Nephron (organoid): Measurements from ENCODE around the gene CACNA1H.

ENCODE experiments used
- H3K27ac Mint-ChIP-seq, 3 experiments: 2 replicates each; pipeline ENCODE4 v1.8.0; 2020; ENCODE audit warnings: mixed read lengths in 3 of 3, mild to moderate bottlenecking in 2 of 3, moderate library complexity in 1 of 3
- H3K27me3 Mint-ChIP-seq: 2 replicates; pipeline ENCODE4 v1.8.0; 2021; ENCODE audit warnings: low read depth, mild to moderate bottlenecking, moderate library complexity, mixed read lengths
- H3K36me3 Mint-ChIP-seq: 2 replicates; pipeline ENCODE4 v1.8.0; 2020; ENCODE audit warnings: low read depth, mixed read lengths
- H3K4me1 Mint-ChIP-seq: 2 replicates; pipeline ENCODE4 v1.8.0; 2020; ENCODE audit warnings: mixed read lengths
- H3K4me3 Mint-ChIP-seq, 3 experiments: 2 replicates each; pipeline ENCODE4 v1.8.0; 2020; ENCODE audit warnings: mild to moderate bottlenecking in 3 of 3, mixed read lengths in 3 of 3, moderate library complexity in 2 of 3
- H3K9me3 Mint-ChIP-seq: 2 replicates; pipeline ENCODE4 v1.8.0; 2020; ENCODE audit warnings: mixed read lengths
- CTCF ChIP-seq, 3 experiments: fragments of 200-600 bp; sonication (generic); IDR thresholded peaks; one replicate each; pipeline ENCODE4 v1.5.0; 2021; ENCODE audit warnings: antibody characterized with exemption in 3 of 3; ENCODE audit not compliant: unreplicated experiment in 3 of 3

CACNA1H gene

GRCh38 chr16:1200014-1200627, 47.2 kb downstream of the CACNA1H start:
- Mint-ChIP-seq H3K27me3 (peaks cover 3% of the 10 kb centered on the region), H3K27ac (no peak overlapping the region), H3K4me1 (no peaks in the 10 kb centered on the region), H3K4me3 (no peak overlapping the region), H3K36me3 (peaks cover 21% of the 10 kb centered on the region), H3K9me3 (no peaks in the 10 kb centered on the region)
- no peak for TF ChIP-seq CTCF (IDR thresholded peaks at IDR 0.05; ENCODE audit: unreplicated experiment in 3 of 3)

- no peaks in the 10 kb centered on the region for H3K9me3 Mint-ChIP-seq
- peaks cover 2% of the 10 kb centered on the region for H3K27me3 Mint-ChIP-seq
- H3K4me3 Mint-ChIP-seq, result no peak overlapping the region
- TF ChIP-seq CTCF (IDR thresholded peaks at IDR 0.05; ENCODE audit: unreplicated experiment in 3 of 3), result no peak
- no peak overlapping the region for H3K27ac Mint-ChIP-seq
- no peaks in the 10 kb centered on the region for H3K4me1 Mint-ChIP-seq
- peaks cover 25% of the 10 kb centered on the region for H3K36me3 Mint-ChIP-seq
These were observed 48.5 kb downstream of the CACNA1H start for GRCh38 chr16:1201444-1201843.

GRCh38 chr16:1202274-1202673, 49.4 kb downstream of the CACNA1H start:
- H3K27ac Mint-ChIP-seq, result no peak overlapping the region
- H3K4me3 Mint-ChIP-seq, result no peak overlapping the region
- H3K27me3 Mint-ChIP-seq, result no peaks in the 10 kb centered on the region
- peaks cover 25% of the 10 kb centered on the region for H3K36me3 Mint-ChIP-seq
- H3K9me3 Mint-ChIP-seq, result no peaks in the 10 kb centered on the region
- H3K4me1 Mint-ChIP-seq, result no peaks in the 10 kb centered on the region
- TF ChIP-seq CTCF (IDR thresholded peaks at IDR 0.05; ENCODE audit: unreplicated experiment in 3 of 3), result no peak

- no peak overlapping the region for H3K4me3 Mint-ChIP-seq
- TF ChIP-seq CTCF (IDR thresholded peaks at IDR 0.05; ENCODE audit: unreplicated experiment in 3 of 3), result no peak
- H3K9me3 Mint-ChIP-seq, result no peaks in the 10 kb centered on the region
- no peaks in the 10 kb centered on the region for H3K4me1 Mint-ChIP-seq
- no peak overlapping the region for H3K27ac Mint-ChIP-seq
- H3K27me3 Mint-ChIP-seq, result no peaks in the 10 kb centered on the region
- peaks cover 21% of the 10 kb centered on the region for H3K36me3 Mint-ChIP-seq
These were observed 52.0 kb downstream of the CACNA1H start for GRCh38 chr16:1204933-1205332.

GRCh38 chr16:1206326-1206725, 53.4 kb downstream of the CACNA1H start:
- H3K27ac Mint-ChIP-seq, result no peak overlapping the region
- H3K4me3 Mint-ChIP-seq, result no peak overlapping the region
- H3K36me3 Mint-ChIP-seq, result peaks cover 15% of the 10 kb centered on the region
- H3K4me1 Mint-ChIP-seq, result no peaks in the 10 kb centered on the region
- no peak for TF ChIP-seq CTCF (IDR thresholded peaks at IDR 0.05; ENCODE audit: unreplicated experiment in 3 of 3)
- H3K27me3 Mint-ChIP-seq, result no peaks in the 10 kb centered on the region
- H3K9me3 Mint-ChIP-seq, result no peaks in the 10 kb centered on the region

- Mint-ChIP-seq H3K9me3 (no peaks in the 10 kb centered on the region), H3K4me3 (no peak overlapping the region), H3K27ac (no peak overlapping the region), H3K27me3 (no peaks in the 10 kb centered on the region), H3K36me3 (peaks cover 12% of the 10 kb centered on the region), H3K4me1 (no peaks in the 10 kb centered on the region)
- no peak for TF ChIP-seq CTCF (IDR thresholded peaks at IDR 0.05; ENCODE audit: unreplicated experiment in 3 of 3)
These were observed 53.9 kb downstream of the CACNA1H start for GRCh38 chr16:1206786-1207185.
